Sigmoid colon (tissue), 4 donors: Measurements from ENCODE around the gene BCKDK.

ENCODE experiments used
- POLR2AphosphoS5 ChIP-seq, 4 donors: sonication (generic); formaldehyde crosslinking; IDR thresholded peaks; one replicate each; pipeline ENCODE4 v1.6.1; 2017; ENCODE audit warnings: antibody characterized with exemption in 4 of 4
- TF ChIP-seq, protein P1 (sequence below), 4 experiments: fragments of 450-650 bp in 3 of 4; fragments of 200-600 bp in 1 of 4; IDR thresholded peaks; one replicate each; pipeline ENCODE4 v1.5.1; 2016 to 2019; ENCODE audit warnings: antibody characterized with exemption in 4 of 4, mild to moderate bottlenecking in 3 of 4, moderate library complexity in 2 of 4

- peak in 3 of 4 donors; percentile 39 to 69 (median 51) for TF ChIP-seq POLR2AphosphoS5 (IDR thresholded peaks at IDR 0.05)
- TF ChIP-seq, protein P1, sequence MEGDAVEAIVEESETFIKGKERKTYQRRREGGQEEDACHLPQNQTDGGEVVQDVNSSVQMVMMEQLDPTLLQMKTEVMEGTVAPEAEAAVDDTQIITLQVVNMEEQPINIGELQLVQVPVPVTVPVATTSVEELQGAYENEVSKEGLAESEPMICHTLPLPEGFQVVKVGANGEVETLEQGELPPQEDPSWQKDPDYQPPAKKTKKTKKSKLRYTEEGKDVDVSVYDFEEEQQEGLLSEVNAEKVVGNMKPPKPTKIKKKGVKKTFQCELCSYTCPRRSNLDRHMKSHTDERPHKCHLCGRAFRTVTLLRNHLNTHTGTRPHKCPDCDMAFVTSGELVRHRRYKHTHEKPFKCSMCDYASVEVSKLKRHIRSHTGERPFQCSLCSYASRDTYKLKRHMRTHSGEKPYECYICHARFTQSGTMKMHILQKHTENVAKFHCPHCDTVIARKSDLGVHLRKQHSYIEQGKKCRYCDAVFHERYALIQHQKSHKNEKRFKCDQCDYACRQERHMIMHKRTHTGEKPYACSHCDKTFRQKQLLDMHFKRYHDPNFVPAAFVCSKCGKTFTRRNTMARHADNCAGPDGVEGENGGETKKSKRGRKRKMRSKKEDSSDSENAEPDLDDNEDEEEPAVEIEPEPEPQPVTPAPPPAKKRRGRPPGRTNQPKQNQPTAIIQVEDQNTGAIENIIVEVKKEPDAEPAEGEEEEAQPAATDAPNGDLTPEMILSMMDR (IDR thresholded peaks at IDR 0.05), result peak; percentile 84 to 97 (median 92)
Observed at GRCh38 chr16:31142109-31143010, 34.2 kb downstream of the BCKDK start.
